SIG-M5 (cell line): Measurements from ENCODE around the gene MFAP4.

Experiments
- DNase-seq: peaks from one replicate; lab custom pipeline; 2025; lab: John Stamatoyannopoulos, UW

Gene MFAP4

DNA sequence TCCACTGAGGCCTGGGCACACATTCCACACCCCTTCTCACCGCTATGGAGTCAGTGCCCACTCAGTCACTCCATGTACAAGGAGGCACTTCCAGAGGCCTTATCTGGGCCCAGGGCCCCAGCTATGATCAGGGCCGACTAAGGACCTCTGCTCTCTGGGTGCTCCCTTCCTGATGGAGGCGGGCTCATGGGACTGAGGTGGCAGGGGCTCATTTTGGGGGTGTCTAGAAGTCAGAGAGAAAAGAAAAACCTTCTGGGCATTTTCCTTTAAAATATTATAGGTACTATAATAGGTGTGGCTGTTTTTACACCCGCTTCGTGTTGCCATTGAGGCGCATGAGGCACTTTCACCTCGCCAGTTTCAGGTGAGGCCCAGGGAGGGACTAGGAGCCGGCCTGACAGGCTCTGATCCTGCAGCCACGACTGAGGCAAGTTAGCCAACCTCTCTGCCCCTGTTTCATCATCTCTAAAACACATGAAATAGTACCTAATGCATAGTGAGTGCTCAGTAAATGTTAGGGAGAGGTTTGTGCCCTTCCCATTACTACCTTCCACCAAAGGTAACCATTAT lies 38.8 kb downstream of the MFAP4 start:
- no peak for DNase-seq

DNA sequence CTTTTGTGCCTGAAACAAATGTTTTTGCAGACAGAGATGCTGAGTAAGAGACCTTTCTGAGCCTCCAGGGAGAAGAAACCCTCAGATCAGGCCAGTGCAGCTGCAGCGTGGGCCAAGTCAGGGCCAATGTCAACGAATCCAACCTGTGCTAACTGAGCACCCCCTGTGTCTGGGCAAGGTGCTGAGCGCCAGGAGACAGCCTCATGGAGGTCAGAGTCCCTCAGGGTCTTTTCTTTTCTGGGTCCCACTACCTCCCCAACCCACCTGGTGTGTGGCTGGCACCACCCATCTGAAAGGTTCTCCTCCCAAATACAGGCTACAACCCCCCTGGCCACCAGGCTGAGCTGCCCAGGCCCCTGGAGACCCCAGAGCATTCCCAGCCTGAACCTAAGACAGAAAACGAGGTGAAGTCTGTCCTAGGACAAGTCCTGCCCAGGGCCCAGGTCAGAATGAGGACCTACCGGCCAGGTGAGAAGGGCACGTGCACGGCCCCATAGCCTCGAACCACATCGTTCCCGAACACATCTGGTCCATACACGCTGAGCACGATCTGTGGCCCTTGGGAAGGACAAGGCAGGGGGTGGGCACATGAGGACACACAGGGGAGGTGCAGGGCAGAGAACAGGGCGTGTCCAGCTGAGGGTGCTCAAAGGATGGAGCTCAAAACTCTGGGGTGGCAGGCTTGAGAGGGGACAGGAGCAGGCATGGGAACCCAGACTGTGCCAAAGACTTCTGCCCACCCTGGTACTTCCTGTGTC lies 39.5 kb downstream of the MFAP4 start:
- no peak for DNase-seq

- DNase-seq, result no peak
Observed at GRCh38 chr17:19346351-19347255, 40.4 kb downstream of the MFAP4 start.

DNA sequence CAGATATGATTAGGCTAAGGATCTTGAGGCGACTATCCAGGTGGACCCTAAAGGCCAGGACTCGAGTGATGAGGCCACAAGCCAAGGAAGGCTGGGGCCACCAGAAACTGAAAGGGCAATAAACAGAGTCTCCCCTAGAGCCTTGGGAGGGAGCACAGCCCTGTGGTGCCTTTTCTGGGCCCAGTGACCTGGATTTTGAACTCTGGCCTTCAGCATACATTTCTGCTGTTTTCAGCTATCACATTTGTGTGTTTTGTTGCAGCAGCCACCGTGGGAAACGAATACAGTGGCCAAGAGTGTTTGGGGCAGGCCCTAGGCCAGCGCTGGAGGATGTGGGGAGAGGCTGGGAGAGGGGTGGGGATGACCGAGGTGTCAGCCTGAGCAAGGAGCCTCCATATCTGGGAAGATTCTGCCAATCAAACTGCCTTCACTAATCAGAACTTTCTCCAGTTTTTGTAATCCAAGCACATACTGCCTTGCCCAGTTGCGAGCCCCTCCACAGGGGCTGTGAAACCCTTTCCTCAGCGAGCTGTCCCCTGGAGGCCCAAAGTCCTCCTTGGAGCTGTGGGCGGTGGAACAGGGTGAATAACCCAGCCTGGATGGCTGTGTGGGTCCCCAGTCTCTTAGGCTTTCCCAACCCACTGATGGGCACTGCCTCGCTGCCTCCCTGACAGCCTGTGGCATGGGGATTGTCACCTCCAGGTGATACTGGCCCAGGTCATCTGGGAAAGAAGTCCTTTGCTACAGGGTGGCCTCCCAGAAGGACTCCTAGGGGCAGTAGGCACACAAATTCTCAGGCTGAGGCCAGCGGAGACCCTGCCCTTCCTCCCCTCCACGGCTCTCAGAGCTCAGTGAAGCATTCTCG lies 41.3 kb downstream of the MFAP4 start:
- no peak for DNase-seq

DNA sequence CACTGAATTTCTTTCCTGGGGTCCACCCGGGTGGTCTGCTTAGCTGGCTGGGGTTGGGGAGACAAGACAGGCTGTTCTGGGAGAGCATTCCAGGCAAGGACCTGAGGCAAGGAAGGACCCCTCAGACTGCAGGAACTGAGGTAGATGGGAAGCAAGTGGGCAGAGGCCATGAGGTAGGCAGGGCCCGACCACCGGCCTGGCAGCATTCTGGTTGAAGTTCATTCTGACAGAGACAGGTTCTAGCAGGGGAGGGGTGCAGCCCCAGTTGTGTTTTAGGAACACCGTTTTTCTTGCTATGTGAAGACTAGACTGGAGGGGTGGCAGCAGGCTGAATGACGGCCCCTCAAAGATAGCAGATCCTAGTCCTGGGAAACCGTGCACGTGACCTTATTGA lies 41.9 kb downstream of the MFAP4 start:
- no peak for DNase-seq

DNA sequence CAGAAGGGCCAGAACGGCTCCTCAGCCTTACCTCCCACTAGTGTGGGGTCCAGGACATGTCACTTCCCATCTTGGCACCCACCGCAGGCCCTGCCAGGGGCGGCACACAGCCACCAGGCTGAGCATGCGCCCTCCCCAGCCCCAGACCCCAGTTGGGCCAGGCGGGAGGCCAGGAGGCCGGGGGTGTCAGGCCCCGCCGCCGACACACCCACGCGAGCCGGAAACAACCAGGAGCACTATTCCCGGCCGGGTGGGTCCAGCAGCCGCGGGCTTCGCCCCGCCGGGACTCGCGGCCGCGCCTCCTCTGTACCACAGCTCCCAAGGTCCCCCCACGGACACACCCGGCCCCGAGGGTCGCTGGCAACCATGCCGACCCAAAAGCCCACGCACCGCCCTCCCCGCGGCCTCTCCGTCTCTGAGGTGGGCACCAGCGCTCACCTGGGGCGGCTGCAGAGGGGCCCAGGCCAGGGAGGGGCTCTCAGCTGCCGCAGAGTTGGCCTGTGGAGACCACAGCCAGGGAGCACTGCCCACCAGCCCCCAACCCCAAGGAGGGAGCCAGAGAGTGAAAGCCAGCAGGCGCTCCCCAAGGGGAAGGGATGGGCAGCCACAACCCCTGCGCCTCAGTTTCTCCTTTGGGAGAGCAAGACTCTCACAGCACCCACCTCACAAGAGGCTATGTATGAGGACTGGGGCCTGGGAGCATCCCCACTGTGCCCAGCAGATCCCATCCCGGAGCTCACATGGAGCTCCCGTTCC lies 42.5 kb downstream of the MFAP4 start:
- no peak for DNase-seq

- no peak for DNase-seq
Observed at GRCh38 chr17:19343671-19344151, 43.3 kb downstream of the MFAP4 start.

GRCh38 chr17:19343256-19343630 lies 43.7 kb downstream of the MFAP4 start:
- no peak for DNase-seq

DNA sequence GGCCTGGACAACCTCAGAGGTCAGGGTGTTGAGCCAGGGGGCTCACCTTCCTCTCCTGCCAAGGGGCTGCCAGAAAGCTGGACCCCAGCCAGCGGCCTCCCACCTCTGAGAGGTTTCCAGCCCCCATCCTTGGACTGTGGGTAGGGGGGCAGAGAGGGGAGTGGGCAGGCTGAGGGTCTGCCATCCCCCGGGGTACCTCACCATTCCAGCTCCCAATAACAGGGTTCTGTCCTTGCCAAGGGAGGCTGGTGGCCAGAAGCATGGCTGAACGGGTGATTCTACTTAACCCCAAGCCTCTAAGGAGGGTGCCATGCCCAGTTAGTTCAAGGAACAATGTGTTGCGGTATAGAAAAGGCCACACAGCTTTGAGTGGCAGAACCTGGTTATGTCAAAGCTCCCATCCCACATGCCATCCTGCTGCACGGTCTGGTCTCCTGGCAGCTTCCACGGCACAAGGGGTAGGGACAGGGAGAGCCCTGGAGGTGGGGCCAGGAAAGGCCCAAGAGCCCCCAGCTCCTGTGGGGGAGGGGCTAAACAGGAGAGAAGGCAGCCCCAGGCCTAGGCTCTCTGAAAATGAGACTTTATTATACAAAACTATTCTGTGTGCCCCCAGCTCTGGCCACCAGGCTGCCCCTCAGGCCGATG lies 44.3 kb downstream of the MFAP4 start:
- DNase-seq, result no peak

DNA sequence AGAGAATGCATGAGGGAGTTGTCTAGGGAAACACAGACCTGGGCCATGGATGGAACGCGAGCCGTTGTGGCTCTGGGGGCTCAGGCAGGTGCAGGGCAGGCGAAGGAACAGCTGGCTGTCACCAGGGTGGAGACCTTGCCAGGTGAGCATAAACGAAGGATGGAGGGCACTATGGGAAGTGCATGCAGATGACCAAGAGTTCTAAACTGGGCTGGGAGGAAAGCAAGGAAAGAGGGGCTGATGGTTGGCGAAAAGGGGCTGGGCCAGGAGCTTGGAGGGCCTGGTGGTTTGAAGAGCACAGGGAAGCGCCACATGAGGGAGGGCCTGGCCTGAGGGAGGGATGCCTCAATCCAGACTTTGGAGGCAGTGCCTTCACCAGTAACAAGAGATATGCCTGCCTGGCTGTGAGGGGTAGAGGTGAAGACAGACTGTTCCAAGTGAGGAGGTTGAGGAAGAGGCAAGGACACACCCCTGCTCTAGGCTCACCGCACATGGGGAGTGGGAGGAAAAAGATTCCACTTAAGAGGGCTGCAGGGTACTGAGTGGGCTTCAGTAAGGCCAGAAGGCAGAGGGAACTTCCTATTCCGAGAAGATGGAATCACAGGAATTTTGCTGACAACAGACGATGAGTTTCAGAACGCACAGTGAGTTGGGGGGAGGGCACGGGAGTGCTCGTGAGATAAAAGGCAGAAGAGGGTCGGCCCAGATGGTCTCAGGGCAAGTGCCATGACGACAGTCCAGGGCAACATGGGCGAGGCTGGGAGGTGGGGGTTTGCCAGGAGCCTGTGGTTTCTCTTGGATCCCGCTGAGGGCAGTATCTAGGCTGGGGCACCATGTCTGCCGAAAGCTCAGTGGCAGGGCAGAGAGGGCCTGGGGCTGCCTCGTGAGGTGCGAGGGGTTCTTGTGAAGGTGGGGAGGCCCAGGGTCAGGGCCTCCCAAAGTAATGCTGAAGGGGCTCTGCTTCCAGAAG lies 45.1 kb downstream of the MFAP4 start:
- DNase-seq, result no peak

- DNase-seq, result no peak
Observed at GRCh38 chr17:19341211-19341631, 45.8 kb downstream of the MFAP4 start.

DNA sequence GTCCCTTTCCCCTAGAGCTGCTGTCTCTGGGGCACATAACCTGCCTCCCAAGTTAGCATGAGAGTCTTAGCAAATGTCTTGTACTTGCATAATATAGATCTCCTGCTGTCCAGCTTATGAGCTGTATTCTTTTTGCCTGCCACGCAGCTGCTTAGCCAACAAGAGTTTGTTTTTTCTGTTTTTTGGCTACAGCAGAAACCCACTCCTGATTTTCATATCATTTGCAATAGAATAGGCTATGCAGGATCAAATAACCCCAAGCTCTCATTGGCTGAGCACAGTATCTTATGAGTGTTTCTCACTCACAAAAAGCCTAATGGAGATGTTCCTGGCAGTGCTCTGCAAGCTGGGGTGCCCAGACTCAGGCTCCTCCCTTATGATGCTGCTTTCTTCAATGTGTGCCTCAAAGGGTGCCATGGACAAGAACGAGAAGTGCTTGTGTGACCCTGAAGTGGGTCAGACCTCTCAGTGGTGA lies 47.6 kb downstream of the MFAP4 start:
- no peak for DNase-seq

GRCh38 chr17:19338031-19338990 lies 48.7 kb downstream of the MFAP4 start:
- DNase-seq, result no peak

DNA sequence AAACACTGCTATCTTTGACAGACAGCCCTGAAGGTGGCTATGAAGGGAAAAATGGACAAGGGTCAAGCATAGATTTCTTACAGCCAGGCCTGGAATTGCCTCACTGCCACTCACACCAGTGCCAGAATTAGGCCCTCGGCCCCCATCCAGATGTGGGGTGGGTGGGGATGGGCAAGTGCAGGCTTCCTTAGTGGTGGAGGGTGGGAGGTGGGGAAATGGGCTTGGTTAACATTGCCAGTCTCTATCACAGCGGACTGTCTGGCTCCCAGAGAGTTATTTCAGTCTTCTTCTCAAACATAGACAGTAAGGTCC lies 49.3 kb downstream of the MFAP4 start:
- no peak for DNase-seq

DNA sequence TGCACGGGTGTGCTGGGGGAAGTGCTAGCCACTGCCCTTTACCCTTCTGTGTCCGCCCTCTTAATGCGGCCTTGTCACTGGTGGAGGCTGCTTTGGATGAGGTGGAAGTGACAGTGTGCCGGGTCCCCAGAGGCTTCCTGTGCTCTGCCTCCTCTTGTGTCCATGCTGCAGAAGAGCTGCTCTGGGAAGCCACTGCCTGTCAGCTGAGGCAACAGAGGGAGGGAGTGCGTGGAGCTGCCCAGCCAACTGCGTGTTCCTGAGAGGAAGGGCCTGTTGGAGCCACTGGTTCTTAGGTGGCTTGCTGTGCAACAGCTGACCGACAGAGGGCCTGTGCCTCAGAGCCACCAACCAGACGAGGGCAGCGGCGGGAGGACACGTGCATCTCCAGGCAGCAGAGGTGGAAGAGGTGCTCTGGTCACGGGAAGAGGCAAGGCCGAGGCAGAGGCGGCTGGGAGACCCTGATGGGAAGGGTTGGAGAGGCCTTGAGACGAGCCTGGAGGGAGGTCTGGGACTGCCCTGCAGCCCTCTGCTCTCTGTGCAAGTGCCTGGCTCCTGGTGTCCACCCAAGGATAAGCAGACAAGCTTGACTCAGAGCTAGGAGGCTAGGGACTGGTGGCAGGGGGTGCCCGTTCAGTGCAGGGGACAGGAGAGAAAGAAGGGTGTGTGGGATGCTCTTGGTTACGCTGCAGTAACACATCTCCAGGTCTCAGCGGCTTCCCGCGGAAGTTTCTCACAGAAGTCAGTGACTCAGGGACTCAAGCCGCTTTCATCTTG lies 49.9 kb downstream of the MFAP4 start:
- no peak for DNase-seq

GRCh38 chr17:19335951-19336631 lies 50.9 kb downstream of the MFAP4 start:
- DNase-seq, result no peak

GRCh38 chr17:19334331-19334730 lies 52.7 kb downstream of the MFAP4 start:
- no peak for DNase-seq
